IMR-90 (cell line): ENCODE data around the gene CD79A. TPM values are rescaled to one million over a fixed set of nuclear protein-coding genes. Genes with fewer than 3 reads are reported as not detected.
A peak's percentile ranks its signal among the peaks of the same experiment; 100 is the strongest.

Source experiments
- ATAC-seq: fragments of 200-7000 bp; cut with Tn5 transposase; 2 replicates; pipeline ENCODE4 v1.9.1; 2020; ENCODE audit warnings: low read depth, mild to moderate bottlenecking, moderate library complexity
- BruUV-seq: library from RNA; stranded (reverse); fragments of 400-500 nt; replicated peaks from 2 replicates; lab custom pipeline; 2021; lab: Mats Ljungman, UMichigan
- CTCF ChIA-PET: fragments of 300-600 bp; formaldehyde crosslinking; extraction: SDS; loops from one replicate; lab custom pipeline; 2021; ENCODE audit warnings: antibody characterized with exemption; lab: Yijun Ruan, JAX
- POLR2A ChIA-PET: fragments of 300-600 bp; sonication (Branson Sonifier 250); formaldehyde crosslinking; loops from one replicate; lab custom pipeline; 2022; ENCODE audit warnings: antibody characterized with exemption; ENCODE audit not compliant: unreplicated experiment; lab: Charles Lee
- DNase-seq: peaks from one replicate; pipeline ENCODE4 v3.0.0; 2013
- H2AFZ ChIP-seq: replicated peaks from 2 replicates; pipeline ENCODE3; 2013; ENCODE audit warnings: low read length, mild to moderate bottlenecking; ENCODE audit not compliant: poor library complexity
- H2AK5ac ChIP-seq: 2 replicates; pipeline ENCODE4 v1.6.1; 2013; ENCODE audit warnings: low read depth, low read length, inconsistent platforms
- H2AK9ac ChIP-seq: replicated peaks from 2 replicates; pipeline ENCODE3; 2013; ENCODE audit warnings: mild to moderate bottlenecking, low read depth, low read length, moderate library complexity; ENCODE audit not compliant: poor library complexity
- H2BK120ac ChIP-seq: 2 replicates; pipeline ENCODE4 v1.6.1; 2013; ENCODE audit warnings: low read depth, low read length, inconsistent platforms
- H2BK15ac ChIP-seq: 3 replicates; pipeline ENCODE4 v1.6.1; 2013; ENCODE audit warnings: low read depth, low read length, inconsistent platforms
- H2BK20ac ChIP-seq: 2 replicates; pipeline ENCODE4 v1.6.1; 2013; ENCODE audit warnings: low read depth, mild to moderate bottlenecking, inconsistent platforms, low read length, moderate library complexity
- H2BK5ac ChIP-seq: 2 replicates; pipeline ENCODE4 v1.6.1; 2013; ENCODE audit warnings: mild to moderate bottlenecking, low read depth, low read length, inconsistent platforms; ENCODE audit not compliant: poor library complexity, severe bottlenecking
- H3K14ac ChIP-seq: replicated peaks from 2 replicates; pipeline ENCODE4 v1.6.1; 2013; ENCODE audit warnings: low read depth, low read length, inconsistent platforms
- H3K18ac ChIP-seq: 2 replicates; pipeline ENCODE4 v1.6.1; 2013; ENCODE audit warnings: low read depth, low read length, control low read depth
- H3K23ac ChIP-seq: 2 replicates; pipeline ENCODE4 v1.6.1; 2013; ENCODE audit warnings: low read depth, low read length, inconsistent platforms
- H3K27ac ChIP-seq: 2 replicates; pipeline ENCODE4 v1.5.1; 2013; ENCODE audit warnings: mild to moderate bottlenecking, control low read depth, low read length; ENCODE audit not compliant: insufficient read depth
- H3K27me3 ChIP-seq: 2 replicates; pipeline ENCODE4 v1.6.1; 2013; ENCODE audit warnings: low read length; ENCODE audit not compliant: control insufficient read depth, insufficient read depth
- H3K36me3 ChIP-seq: 2 replicates; pipeline ENCODE4 v1.6.1; 2013; ENCODE audit warnings: low read length, mixed read lengths; ENCODE audit not compliant: control insufficient read depth, insufficient read depth
- H3K4ac ChIP-seq: 2 replicates; pipeline ENCODE4 v1.6.1; 2013; ENCODE audit warnings: low read depth, low read length, inconsistent platforms
- H3K4me1 ChIP-seq: 2 replicates; pipeline ENCODE4 v1.6.1; 2013; ENCODE audit warnings: low read length, mixed read lengths; ENCODE audit not compliant: control insufficient read depth, insufficient read depth
- H3K4me2 ChIP-seq: 2 replicates; pipeline ENCODE4 v1.6.1; 2013; ENCODE audit warnings: low read depth, mild to moderate bottlenecking, control low read depth, low read length, moderate library complexity
- H3K4me3 ChIP-seq: 2 replicates; pipeline ENCODE4 v1.5.1; 2013; ENCODE audit warnings: low read depth, mild to moderate bottlenecking, control low read depth, low read length, moderate library complexity; ENCODE audit not compliant: insufficient read depth
- H3K56ac ChIP-seq: 2 replicates; pipeline ENCODE4 v1.6.1; 2013; ENCODE audit warnings: low read length, inconsistent platforms; ENCODE audit not compliant: insufficient read depth; ENCODE audit errors: extremely low read depth
- H3K79me1 ChIP-seq, 2 experiments: 2 replicates each; pipeline ENCODE4 v1.6.1; 2013; ENCODE audit warnings: low read length in 2 of 2, inconsistent platforms in 1 of 2, low read depth in 1 of 2
- H3K9ac ChIP-seq: 2 replicates; pipeline ENCODE4 v1.6.1; 2013; ENCODE audit warnings: low read depth, low read length, control low read depth
- H3K9me1 ChIP-seq: 2 replicates; pipeline ENCODE4 v1.6.1; 2013; ENCODE audit warnings: low read length, inconsistent platforms; ENCODE audit not compliant: insufficient read depth
- H3K9me3 ChIP-seq: 2 replicates; pipeline ENCODE4 v1.6.1; 2013; ENCODE audit warnings: low read length; ENCODE audit not compliant: control insufficient read depth, insufficient read depth
- H4K20me1 ChIP-seq: 2 replicates; pipeline ENCODE4 v1.6.1; 2013; ENCODE audit warnings: low read length, inconsistent platforms; ENCODE audit not compliant: insufficient read depth
- H4K5ac ChIP-seq: 2 replicates; pipeline ENCODE4 v1.6.1; 2013; ENCODE audit warnings: mild to moderate bottlenecking, low read depth, low read length, control low read depth
- H4K8ac ChIP-seq, 2 experiments: 2 replicates each; pipeline ENCODE4 v1.6.1; 2013; ENCODE audit warnings: low read depth in 2 of 2, low read length in 2 of 2, control low read depth in 1 of 2, inconsistent platforms in 1 of 2
- H4K91ac ChIP-seq: 2 replicates; pipeline ENCODE4 v1.6.1; 2013; ENCODE audit warnings: low read depth, low read length, inconsistent platforms; ENCODE audit not compliant: insufficient read depth
- BHLHE40 ChIP-seq: fragments of 150-350 bp; IDR thresholded peaks from 2 replicates; pipeline ENCODE4 v1.6.1; 2016; ENCODE audit warnings: mild to moderate bottlenecking, low read depth, low read length
- CEBPB ChIP-seq: IDR thresholded peaks from 2 replicates; pipeline ENCODE4 v1.6.1; 2012; ENCODE audit warnings: low read depth, low read length, improper control_type of control experiment
- CHD1 ChIP-seq: IDR thresholded peaks from 2 replicates; pipeline ENCODE4 v1.6.1; 2012; ENCODE audit warnings: low read depth, low read length, improper control_type of control experiment
- FOS ChIP-seq: fragments of 150-350 bp; IDR thresholded peaks from 2 replicates; pipeline ENCODE4 v1.6.1; 2016; ENCODE audit warnings: low read depth, low read length
- MAFK ChIP-seq: IDR thresholded peaks from 2 replicates; pipeline ENCODE4 v1.6.1; 2012; ENCODE audit warnings: low read depth, low read length, improper control_type of control experiment
- MAZ ChIP-seq: IDR thresholded peaks from 2 replicates; pipeline ENCODE4 v1.6.1; 2012; ENCODE audit warnings: low read depth, mild to moderate bottlenecking, low read length, improper control_type of control experiment, moderate library complexity, borderline replicate concordance
- MXI1 ChIP-seq: IDR thresholded peaks from 2 replicates; pipeline ENCODE4 v1.6.1; 2012; ENCODE audit warnings: low read depth, mild to moderate bottlenecking, low read length, moderate library complexity, borderline replicate concordance
- NFE2L2 ChIP-seq: fragments of 150-350 bp; IDR thresholded peaks from 2 replicates; pipeline ENCODE4 v1.6.1; 2016; ENCODE audit warnings: low read depth, mild to moderate bottlenecking, low read length
- POLR2A ChIP-seq: IDR thresholded peaks from 2 replicates; pipeline ENCODE4 v1.6.1; 2012; ENCODE audit warnings: mild to moderate bottlenecking, low read depth, low read length
- RAD21 ChIP-seq: IDR thresholded peaks from 2 replicates; pipeline ENCODE4 v1.6.1; 2012; ENCODE audit warnings: low read length, improper control_type of control experiment
- RCOR1 ChIP-seq: IDR thresholded peaks from 2 replicates; pipeline ENCODE4 v1.6.1; 2012; ENCODE audit warnings: mild to moderate bottlenecking, low read length, improper control_type of control experiment; ENCODE audit not compliant: insufficient replicate concordance
- RFX5 ChIP-seq: IDR thresholded peaks from 2 replicates; pipeline ENCODE4 v1.8.0; 2012; ENCODE audit warnings: low read depth, mild to moderate bottlenecking, low read length, moderate library complexity
- SMC3 ChIP-seq: fragments of 150-350 bp; IDR thresholded peaks from 2 replicates; pipeline ENCODE4 v1.6.1; 2016; ENCODE audit warnings: low read depth, mild to moderate bottlenecking, antibody characterized with exemption, low read length, moderate library complexity
- WGBS, 2 experiments: methylation state at CpG; one replicate each; pipeline versions ENCODE4 v1.1.5 to v1.1.7; 2013; ENCODE audit warnings: missing lambda C conversion rate in 2 of 2; ENCODE audit not compliant: insufficient read length in 1 of 2; ENCODE audit errors: extremely low coverage in 2 of 2; 5-methylcytosine and 5-hydroxymethylcytosine counted together
- dilution Hi-C: fragments of 300-500 bp; cut with HindIII; formaldehyde crosslinking; loops from one replicate; pipeline ENCODE4 v1.14.3; 2018; ENCODE audit warnings: low sequenced_read_pairs; ENCODE audit not compliant: unreplicated experiment
- in situ Hi-C: fragments of 300-500 bp; cut with MboI; formaldehyde crosslinking; loops from 3 replicates; pipeline ENCODE4 v1.14.3; 2019; ENCODE audit warnings: low sequenced_read_pairs, inconsistent platforms, mixed read lengths
- intact Hi-C: fragments of 100-400 bp; cut with micrococcal nuclease; formaldehyde crosslinking; loops from 2 replicates; pipeline ENCODE4 v1.10.0; 2022
- polyA plus RNA-seq, 3 experiments: library from polyadenylated mRNA; depleted of rRNA; stranded (reverse); fragments of >200 nt; gene quantifications; 2 replicates each; pipeline ENCODE4 v1.2.3, GENCODE V29; 2012; ENCODE audit warnings: low replicate concordance in 1 of 3
- total RNA-seq: library from RNA; depleted of rRNA; stranded (reverse); fragments of >200 nt; gene quantifications from 2 replicates; pipeline ENCODE4 v1.2.3, GENCODE V29; 2012
- TF ChIP-seq, protein P1 (sequence below): conservative IDR thresholded peaks from 2 replicates; pipeline ENCODE4 v1.5.1; 2012; ENCODE audit warnings: mild to moderate bottlenecking, low read depth, low read length, improper control_type of control experiment
- TF ChIP-seq, protein P2 (sequence below): fragments of 150-350 bp; IDR thresholded peaks from 2 replicates; pipeline ENCODE4 v1.6.1; 2016; ENCODE audit warnings: low read depth, mild to moderate bottlenecking, low read length, moderate library complexity, borderline replicate concordance
- TF ChIP-seq, protein P3 (sequence below): fragments of 150-350 bp; IDR thresholded peaks from 2 replicates; pipeline ENCODE4 v1.6.1; 2017; ENCODE audit warnings: mild to moderate bottlenecking, antibody characterized with exemption, low read length, low read depth

Gene CD79A
- total and polyA plus RNA-seq, 2 of the 4 experiments (the other 2 are of a cell fraction): 0.19 TPM; not detected in 1

DNA sequence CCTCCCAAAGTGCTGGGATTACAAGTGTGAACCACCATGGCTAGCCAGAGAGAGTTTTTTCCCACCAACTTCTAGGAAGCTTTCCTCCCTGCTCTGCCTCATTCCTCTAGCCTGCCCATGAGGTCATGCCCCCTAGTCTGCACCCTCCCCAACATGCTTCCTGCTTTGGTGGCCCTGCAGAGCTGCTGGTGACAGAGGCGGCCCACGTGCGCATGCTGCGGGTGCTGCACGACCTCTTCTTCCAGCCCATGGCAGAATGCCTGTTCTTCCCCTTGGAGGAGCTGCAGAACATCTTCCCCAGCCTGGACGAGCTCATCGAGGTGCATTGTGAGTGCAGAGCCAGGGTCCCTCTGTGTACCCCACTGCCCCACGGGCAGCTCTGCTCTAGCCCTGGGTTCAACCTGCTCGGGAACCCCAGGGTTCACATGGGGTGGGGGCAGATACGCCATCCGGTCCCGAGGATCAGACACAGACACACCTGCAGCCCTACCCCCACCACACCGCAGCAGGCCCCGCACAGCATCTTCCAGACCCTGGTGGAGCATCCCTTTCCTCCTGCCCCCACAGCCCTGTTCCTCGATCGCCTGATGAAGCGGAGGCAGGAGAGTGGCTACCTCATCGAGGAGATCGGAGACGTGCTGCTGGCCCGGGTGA is 24.8 kb downstream of the CD79A start:
- dilution Hi-C loops (no loop called here), intact Hi-C loops (no loop called here), in situ Hi-C loops (no loop called here)
- H3K4me2 ChIP-seq: no peak overlapping the region
- no peak overlapping the region for H2AK5ac ChIP-seq
- TF ChIP-seq NFE2L2 (no peak), CHD1 (no peak), BHLHE40 (no peak), MXI1 (no peak), SMC3 (no peak), MAZ (no peak), CEBPB (no peak), RAD21 (no peak), RFX5 (no peak), MAFK (no peak), POLR2A (no peak), FOS (no peak), RCOR1 (no peak)
- TF ChIP-seq, protein P1, sequence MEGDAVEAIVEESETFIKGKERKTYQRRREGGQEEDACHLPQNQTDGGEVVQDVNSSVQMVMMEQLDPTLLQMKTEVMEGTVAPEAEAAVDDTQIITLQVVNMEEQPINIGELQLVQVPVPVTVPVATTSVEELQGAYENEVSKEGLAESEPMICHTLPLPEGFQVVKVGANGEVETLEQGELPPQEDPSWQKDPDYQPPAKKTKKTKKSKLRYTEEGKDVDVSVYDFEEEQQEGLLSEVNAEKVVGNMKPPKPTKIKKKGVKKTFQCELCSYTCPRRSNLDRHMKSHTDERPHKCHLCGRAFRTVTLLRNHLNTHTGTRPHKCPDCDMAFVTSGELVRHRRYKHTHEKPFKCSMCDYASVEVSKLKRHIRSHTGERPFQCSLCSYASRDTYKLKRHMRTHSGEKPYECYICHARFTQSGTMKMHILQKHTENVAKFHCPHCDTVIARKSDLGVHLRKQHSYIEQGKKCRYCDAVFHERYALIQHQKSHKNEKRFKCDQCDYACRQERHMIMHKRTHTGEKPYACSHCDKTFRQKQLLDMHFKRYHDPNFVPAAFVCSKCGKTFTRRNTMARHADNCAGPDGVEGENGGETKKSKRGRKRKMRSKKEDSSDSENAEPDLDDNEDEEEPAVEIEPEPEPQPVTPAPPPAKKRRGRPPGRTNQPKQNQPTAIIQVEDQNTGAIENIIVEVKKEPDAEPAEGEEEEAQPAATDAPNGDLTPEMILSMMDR: no peak
- TF ChIP-seq, protein P2, sequence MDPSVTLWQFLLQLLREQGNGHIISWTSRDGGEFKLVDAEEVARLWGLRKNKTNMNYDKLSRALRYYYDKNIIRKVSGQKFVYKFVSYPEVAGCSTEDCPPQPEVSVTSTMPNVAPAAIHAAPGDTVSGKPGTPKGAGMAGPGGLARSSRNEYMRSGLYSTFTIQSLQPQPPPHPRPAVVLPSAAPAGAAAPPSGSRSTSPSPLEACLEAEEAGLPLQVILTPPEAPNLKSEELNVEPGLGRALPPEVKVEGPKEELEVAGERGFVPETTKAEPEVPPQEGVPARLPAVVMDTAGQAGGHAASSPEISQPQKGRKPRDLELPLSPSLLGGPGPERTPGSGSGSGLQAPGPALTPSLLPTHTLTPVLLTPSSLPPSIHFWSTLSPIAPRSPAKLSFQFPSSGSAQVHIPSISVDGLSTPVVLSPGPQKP: no peak
- TF ChIP-seq, protein P3, sequence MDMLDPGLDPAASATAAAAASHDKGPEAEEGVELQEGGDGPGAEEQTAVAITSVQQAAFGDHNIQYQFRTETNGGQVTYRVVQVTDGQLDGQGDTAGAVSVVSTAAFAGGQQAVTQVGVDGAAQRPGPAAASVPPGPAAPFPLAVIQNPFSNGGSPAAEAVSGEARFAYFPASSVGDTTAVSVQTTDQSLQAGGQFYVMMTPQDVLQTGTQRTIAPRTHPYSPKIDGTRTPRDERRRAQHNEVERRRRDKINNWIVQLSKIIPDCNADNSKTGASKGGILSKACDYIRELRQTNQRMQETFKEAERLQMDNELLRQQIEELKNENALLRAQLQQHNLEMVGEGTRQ: no peak
- no peak overlapping the region for H3K9ac ChIP-seq
- H2AK9ac ChIP-seq: peak overlapping the region; percentile 9
- no peak overlapping the region for H3K4ac ChIP-seq
- H3K79me1 ChIP-seq: peaks cover 0 to 3% of the 10 kb centered on the region in 2 experiments; a peak in 1 of 4 replicates
- H3K14ac ChIP-seq: no peak overlapping the region
- H2BK20ac ChIP-seq: no peak overlapping the region
- 97% methylated on average over 10 of the region's 21 CpGs; no CpG with 5 or more reads in 1 of the 2 experiments for WGBS, 2 experiments
- H3K27ac ChIP-seq: no peak overlapping the region
- no peak overlapping the region for H3K56ac ChIP-seq
- no peak overlapping the region for H4K91ac ChIP-seq
- no peak for DNase-seq
- no peak overlapping the region for H3K4me3 ChIP-seq
- no peak overlapping the region for H2AFZ ChIP-seq
- H3K9me3 ChIP-seq: no peaks in the 10 kb centered on the region
- H3K18ac ChIP-seq: no peak overlapping the region
- peaks cover 4% of the 10 kb centered on the region; the same call in 1 of the 2 replicates for H4K20me1 ChIP-seq
- H4K8ac ChIP-seq: no peak overlapping the region
- no peak overlapping the region for H2BK5ac ChIP-seq
- H3K9me1 ChIP-seq: no peaks in the 10 kb centered on the region
- no peak overlapping the region for H3K23ac ChIP-seq
- no TSS peak for BruUV-seq
- H3K36me3 ChIP-seq: peaks cover 71% of the 10 kb centered on the region
- no peak for ATAC-seq
- H2BK120ac ChIP-seq: no peak overlapping the region
- POLR2A ChIA-PET: interaction anchor here (0.6 kb wide), 1 partner anchor 43 kb away, joined by 7 read pairs; no protein-coding TSS in a partner anchor
- H4K5ac ChIP-seq: no peak overlapping the region
- CTCF ChIA-PET: no interaction called here
- no peaks in the 10 kb centered on the region for H3K4me1 ChIP-seq
- no peaks in the 10 kb centered on the region for H3K27me3 ChIP-seq
- no peak overlapping the region for H2BK15ac ChIP-seq
